Kidney tubule cell (primary cell): Measurements from ENCODE around the gene CLHC1.
A peak's percentile ranks its signal among the peaks of the same experiment; 100 is the strongest.
"Not testable (repeated sequence)": the region's sequence is repeated elsewhere in the genome, so short reads cannot be mapped to it uniquely, and the experiment has no call there.

Source experiments
- DNase-seq: peaks from one replicate; pipeline ENCODE4 v3.0.0-alpha.2; 2018; ENCODE audit warnings: low spot score

CLHC1 gene

DNA sequence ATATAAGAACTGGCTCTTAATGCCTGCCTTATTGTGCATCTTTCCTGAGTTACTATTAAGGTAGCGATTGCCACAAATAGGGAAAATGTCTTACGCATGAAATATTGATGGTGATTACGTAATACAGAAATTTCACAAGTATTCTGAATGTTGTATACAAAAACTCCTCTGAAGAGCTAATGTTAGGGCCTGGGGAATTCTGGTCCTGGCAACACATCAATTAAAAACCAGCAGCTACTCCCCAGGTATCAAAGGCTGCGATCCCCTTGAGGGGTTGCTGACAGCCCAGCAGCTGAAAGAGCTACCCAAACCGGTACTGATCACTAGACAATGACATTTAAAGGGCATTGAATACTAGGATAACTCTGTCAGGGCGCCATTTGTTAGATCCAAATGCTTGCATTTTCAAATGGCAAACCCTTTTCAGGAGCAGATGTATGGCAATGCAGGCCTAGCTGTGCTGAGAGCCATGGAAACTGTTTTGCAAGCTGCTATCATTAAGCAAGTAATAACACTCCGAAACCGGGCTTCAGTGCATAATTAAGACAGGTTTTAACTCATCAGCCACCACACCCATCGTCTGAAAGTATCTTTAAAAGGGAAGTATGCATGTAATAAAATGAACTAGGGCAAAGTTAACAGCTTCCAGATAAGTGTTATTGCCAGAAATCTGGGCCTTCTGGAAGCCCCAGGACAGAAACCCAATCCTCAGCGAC, 78.4 kb downstream of the CLHC1 start:
- no peak for DNase-seq

DNA sequence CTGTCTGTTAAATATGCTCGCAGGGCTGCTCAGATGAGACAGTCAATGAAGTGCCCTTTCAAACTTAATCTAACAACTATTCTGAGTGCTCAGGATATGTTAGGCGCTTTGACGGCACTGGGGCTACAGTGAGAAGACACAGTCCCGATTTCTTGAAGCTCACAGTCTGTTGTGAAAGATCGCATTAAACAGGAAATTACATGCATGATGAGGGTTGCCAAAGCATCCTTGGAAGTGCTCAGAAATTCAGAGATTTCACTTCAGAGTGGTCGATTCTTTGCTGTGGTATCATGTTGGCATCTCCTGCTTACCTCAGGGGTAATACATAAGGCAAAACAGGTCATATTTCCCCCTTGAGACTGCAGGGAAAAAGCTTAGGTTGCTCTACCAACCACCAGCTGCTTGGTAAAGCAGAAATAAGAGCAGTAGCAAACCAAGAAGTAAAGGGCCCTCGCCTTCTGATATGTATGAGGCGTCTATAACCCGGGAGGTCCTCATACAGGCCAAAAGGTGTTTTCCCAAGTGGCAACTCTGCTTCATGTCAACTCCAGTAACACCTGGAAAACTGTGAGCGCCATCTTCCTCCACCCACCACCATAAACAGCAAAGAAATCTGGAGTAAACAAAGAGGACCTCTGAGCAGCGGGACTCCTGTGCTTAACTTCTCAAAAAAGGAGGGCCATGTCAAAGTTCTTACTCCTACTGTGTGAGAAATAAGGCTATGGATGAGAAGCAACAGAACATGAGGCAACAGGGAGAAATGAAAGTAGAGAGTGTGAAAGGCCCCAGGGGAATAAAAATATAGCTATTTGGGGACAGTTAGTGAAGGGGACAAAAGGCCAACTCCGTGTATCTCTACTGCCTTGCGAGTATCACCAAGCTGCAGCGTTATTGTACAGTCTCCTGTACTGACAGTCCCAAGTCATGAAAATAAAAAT, 79.3 kb downstream of the CLHC1 start:
- DNase-seq: no peak

GRCh38 chr2:55151733-55152433, 80.2 kb downstream of the CLHC1 start:
- no peak for DNase-seq

DNA sequence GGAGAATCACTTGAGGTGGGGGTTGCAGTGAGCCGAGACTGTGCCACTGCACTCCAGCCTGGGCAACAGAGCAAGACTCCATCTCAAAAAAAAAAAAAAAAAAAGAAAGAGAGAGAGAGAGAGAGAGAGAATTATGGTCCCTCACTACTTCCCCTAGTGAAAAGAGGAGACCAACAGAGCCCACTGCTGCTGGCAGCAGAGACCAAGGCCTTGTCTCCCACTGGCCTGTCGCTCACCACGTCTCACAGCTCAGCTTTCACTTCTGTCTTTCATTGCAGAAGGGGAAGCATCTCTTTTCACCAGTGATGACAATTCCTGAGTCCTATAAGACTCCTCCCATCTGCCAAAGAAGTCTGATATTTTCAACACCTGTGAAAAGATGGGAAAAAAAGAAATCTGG, 81.3 kb downstream of the CLHC1 start:
- no peak for DNase-seq

DNA sequence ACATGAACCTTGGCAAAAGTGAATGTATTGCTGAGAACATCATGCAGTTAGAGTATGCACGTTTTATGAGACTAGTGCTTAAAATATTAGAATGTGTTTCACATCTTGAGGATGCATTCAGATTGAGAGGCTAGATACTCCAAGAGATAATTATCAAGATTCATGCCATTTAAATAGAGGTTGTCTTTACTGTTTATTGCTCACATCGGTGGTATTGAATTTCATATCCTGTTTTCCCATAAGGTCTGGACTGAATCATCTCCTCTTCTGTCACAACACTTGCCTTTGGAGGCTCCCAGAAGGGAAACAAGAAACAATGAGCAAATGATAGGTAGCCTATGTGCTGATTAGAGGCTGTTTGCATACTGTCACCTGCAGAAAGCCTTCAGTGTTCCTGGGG, 83.8 kb downstream of the CLHC1 start:
- DNase-seq: no peak

GRCh38 chr2:55147531-55147930, 84.6 kb downstream of the CLHC1 start:
- DNase-seq: no peak

- DNase-seq: no peak
Measured at GRCh38 chr2:55147041-55147440, 85.1 kb downstream of the CLHC1 start.

GRCh38 chr2:55146263-55146662, 85.8 kb downstream of the CLHC1 start:
- DNase-seq: no peak

DNA sequence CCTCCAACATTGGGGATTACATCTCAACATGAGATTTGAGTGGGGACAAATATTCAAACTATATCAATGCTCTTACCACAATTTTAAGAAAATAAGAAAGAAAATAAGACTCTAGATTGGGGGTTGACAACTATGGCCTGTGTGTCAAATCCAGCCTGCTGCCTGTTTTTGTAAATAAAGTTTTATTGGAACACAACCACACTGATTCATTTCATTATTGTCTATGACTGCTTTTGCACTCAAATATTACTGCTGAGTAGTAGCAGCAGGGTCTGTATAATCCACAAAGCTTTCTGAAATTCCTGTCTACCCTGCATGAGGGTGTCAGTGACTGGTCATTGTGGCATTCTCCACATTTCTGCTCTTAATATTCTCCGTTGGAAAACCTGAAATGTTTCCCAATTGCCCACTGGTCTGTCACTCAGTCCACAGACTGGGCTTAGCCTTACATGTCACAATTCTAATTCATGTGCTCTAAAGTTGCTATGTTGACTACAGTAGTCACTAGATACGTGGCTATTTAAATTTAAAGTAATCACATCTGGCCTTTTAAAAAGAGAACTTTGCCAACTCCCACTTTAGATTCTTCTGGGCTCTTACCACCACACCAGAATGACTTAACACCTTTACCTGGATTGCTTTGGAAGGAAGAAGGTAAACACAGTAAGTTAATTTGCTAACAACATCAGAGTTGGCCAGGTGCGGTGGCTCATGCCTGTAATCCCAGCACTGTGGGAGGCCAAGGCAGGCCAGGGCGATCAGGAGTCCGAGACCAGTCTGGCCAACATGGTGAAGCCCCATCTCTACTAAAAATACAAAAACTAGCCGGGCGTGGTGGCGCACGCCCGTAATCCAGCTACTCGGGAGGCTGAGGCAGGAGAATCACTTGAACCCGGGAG, 86.9 kb downstream of the CLHC1 start:
- no peak for DNase-seq

DNA sequence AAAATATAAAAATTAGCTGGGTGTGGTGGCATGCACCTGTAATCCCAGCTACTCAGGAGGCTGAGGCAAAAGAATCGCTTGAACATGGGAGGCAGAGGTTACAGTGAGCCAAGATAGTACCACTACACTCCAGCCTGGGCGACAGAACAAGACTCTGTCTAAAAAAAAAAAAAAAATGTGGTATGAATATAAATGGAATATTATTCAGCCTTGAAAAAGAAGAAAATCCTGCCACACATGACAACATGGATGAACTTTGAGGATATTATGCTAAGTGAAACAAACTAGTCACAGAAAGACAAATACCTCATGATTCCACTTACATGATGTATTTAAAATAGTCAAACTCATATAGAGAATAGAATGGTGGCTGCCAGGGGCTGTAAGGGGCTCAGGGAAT, 88.4 kb downstream of the CLHC1 start:
- not testable (repeated sequence) for DNase-seq

GRCh38 chr2:55142518-55142917, 89.6 kb downstream of the CLHC1 start:
- no peak for DNase-seq

- peak; percentile 60 for DNase-seq
Measured at GRCh38 chr2:55141572-55142413, 90.3 kb downstream of the CLHC1 start.

GRCh38 chr2:55140316-55141219, 91.5 kb downstream of the CLHC1 start:
- DNase-seq: no peak

DNA sequence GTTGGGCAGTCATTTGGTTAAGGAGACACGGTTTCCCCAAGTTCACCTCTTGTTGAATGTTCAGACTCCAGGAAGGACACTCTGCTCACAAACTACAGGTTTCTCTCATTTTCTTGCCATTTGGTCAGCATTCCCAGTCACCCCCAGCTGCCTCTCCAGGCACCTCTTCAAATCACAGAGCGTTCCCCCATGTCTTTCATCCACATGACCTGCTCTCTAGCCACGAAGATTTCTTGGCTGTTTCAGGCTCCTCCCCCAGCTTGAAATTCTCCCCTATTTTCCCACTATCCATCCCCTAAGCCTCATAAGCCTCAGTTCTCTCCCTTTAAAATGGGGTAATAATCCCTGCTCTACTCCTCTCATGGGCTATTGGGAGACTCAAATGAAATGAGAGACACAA, 92.8 kb downstream of the CLHC1 start:
- no peak for DNase-seq

DNA sequence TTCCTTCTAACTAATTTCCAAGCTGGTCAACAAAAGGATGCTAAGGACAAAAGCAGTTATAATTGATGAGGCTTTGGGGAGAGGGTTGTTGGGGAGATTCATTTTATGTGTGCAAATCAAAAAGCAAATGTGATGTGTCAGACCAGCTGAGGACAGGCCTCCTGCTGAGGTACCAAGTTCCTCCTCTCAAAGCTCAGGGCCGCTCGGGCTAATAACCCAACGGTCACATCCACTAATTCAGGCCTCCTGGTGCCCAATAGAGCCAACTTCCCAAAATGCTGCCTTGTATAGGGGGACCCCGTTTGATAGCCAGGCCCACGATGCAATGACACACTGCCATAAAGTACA, 93.2 kb downstream of the CLHC1 start:
- no peak for DNase-seq

- DNase-seq: no peak
Measured at GRCh38 chr2:55138014-55138881, 93.8 kb downstream of the CLHC1 start.

- no peak for DNase-seq
Measured at GRCh38 chr2:55137024-55137958, 94.8 kb downstream of the CLHC1 start.

GRCh38 chr2:55136138-55136541, 96.0 kb downstream of the CLHC1 start:
- DNase-seq: no peak
